Measurements from ENCODE around the gene ZNF776. TPM values are rescaled to one million over a fixed set of nuclear protein-coding genes. Genes with fewer than 3 reads are reported as not detected.
A peak's percentile ranks its signal among the peaks of the same experiment; 100 is the strongest.

Gene ZNF776
- 14.1 and 17.3 TPM in 2 replicates for total RNA-seq (2014; rRNA removed)
- Bru-seq, nascent RNA = percentile 92 among the genes with signal in this experiment
- BruChase-seq, experiment 1, labeled RNA remaining after a 6-hour chase = percentile 96 among the genes with signal in this experiment
- percentile 99 among the genes with signal in this experiment for BruChase-seq, experiment 2, labeled RNA remaining after a 2-hour chase
- long read RNA-seq, full-length matches to known transcripts = 19 of 32 reads
- long read RNA-seq, partial matches to known transcripts = 0 of 32 reads
- long read RNA-seq, other reads (novel, unspliced or antisense) = 13 of 32 reads

DNA sequence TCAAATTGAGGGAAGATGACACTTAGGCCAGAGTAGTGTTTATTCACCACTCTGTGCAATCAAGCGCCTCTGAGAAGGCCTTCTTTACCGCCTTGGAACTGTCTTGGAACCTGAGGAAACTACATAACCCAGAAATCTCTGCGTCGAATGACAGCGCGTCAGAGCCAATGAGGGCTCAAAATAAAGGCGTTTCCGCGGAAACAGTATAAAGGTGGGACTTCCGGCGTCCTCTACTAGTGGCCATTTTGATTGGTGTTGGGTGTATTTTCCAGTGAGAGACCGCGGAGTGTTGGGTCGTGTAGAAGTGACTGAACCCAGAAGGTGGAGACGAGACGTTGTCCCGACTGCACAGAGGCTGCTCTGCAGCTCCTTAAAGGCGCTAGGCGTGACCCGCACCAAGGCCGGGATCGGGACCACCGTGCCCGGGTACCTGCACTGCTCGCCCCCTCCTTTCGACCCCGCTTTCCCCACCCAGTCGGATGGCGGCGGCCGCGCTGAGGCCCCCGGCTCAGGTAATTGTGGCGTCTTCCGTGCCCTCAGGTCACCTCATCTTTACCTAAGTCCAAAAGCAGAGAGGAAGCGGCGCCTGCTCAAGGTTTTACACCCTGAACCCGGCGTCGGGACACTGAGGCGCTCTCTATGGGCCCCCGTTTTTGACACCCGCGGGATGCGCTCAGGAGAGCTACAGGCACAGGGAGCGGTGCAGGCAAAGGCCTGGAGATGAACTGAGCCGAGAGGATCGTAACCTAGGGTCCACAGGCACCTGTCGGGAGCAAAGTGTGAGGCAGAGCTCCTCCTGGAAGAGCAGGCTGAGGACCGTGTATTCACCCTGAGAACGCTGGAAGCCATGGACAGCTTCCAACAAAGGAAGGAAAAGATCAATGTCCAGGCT, at the start of gene ZNF776:
Gene ZNF776 (plus strand): TSS at position 236 of the 892 bp plus-strand sequence. CDS start 244 bp downstream, at position 480.
- peak within 1 kb of the TSS; percentile 89 for H2AFZ ChIP-seq (ENCODE audit: low read length)
- TSS peak; percentile 71 for BruUV-seq (replicated peaks)
- H3K4me3 ChIP-seq (ENCODE audit: low read length) = peak within 1 kb of the TSS; percentile 92
- H3K9me2 ChIP-seq (replicated peaks; ENCODE audit: low read length) = no peaks in the 10 kb centered on the region
- CTCF ChIA-PET = no interaction called here
- H3K36me3 ChIP-seq (ENCODE audit: low read depth, low read length) = peaks cover 41% of the 10 kb centered on the region
- intact Hi-C loops (cut with micrococcal nuclease) = loop anchor here (2.0 to 5.0 kb wide), 2 partner anchors 68 to 170 kb away; partner anchors contain the start of genes ZNF416 and ZNF552
- peak within 1 kb of the TSS; percentile 19; the same call in 1 of the 2 replicates for H3K27ac ChIP-seq (ENCODE audit: low read length)
- no peaks in the 10 kb centered on the region for H3K27me3 ChIP-seq (ENCODE audit: low read length)
- H3K4me1 ChIP-seq (ENCODE audit: insufficient read depth, low read length) = peaks cover 8% of the 10 kb centered on the region; the same call in 1 of the 2 replicates
- H3K9me3 ChIP-seq (ENCODE audit: low read length) = 0 out of 2 replicates have a peak, but pooled peaks cover 7% of the 10 kb centered on the region
- H3K4me2 ChIP-seq (ENCODE audit: low read length) = peak within 1 kb of the TSS; percentile 83
- H3F3A ChIP-seq (ENCODE audit: low read length, unreplicated experiment) = no peaks in the 10 kb centered on the region
- peak within 1 kb of the TSS; percentile 85 for H3K9ac ChIP-seq (ENCODE audit: low read length)
- H4K20me1 ChIP-seq (ENCODE audit: low read length) = no peaks in the 10 kb centered on the region
- POLR2A ChIA-PET (ENCODE audit: unreplicated experiment) = no interaction called here
- DNase-seq (peak; percentile 96), ATAC-seq (peak; percentile 99)
- no peak for TF ChIP-seq EZH2phosphoT487 (IDR thresholded peaks at IDR 0.05; ENCODE audit: borderline replicate concordance, low read length)
- TF ChIP-seq, protein P1, sequence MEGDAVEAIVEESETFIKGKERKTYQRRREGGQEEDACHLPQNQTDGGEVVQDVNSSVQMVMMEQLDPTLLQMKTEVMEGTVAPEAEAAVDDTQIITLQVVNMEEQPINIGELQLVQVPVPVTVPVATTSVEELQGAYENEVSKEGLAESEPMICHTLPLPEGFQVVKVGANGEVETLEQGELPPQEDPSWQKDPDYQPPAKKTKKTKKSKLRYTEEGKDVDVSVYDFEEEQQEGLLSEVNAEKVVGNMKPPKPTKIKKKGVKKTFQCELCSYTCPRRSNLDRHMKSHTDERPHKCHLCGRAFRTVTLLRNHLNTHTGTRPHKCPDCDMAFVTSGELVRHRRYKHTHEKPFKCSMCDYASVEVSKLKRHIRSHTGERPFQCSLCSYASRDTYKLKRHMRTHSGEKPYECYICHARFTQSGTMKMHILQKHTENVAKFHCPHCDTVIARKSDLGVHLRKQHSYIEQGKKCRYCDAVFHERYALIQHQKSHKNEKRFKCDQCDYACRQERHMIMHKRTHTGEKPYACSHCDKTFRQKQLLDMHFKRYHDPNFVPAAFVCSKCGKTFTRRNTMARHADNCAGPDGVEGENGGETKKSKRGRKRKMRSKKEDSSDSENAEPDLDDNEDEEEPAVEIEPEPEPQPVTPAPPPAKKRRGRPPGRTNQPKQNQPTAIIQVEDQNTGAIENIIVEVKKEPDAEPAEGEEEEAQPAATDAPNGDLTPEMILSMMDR (conservative IDR thresholded peaks at IDR 0.05; ENCODE audit: low read depth, low read length) = no peak
- TF ChIP-seq EZH2 (IDR thresholded peaks at IDR 0.05; ENCODE audit: low read length, unreplicated experiment) = no peak
- peaks cover 39% of the 10 kb centered on the region for H3K79me2 ChIP-seq (ENCODE audit: low read length)

DNA sequence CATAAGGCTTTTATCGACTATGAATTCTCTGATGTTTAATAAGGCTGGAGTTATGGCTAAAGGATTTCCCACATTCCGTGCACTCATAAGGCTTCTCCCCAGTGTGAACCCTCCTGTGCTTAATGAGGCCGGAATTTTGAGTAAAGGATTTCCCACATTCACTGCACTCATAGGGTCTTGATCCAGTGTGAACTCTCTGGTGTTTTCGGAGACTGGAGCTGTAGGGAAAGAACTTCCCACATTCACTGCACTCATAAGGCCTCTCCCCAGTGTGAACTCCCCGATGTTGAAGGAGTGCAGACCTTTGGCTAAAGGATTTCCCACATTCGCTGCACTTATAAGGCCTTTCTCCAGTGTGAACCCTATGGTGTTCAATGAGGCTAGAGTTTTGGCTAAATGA, 45.0 kb upstream of the ZNF776 start:
- ChIA-PET POLR2A (ENCODE audit: unreplicated experiment) (no interaction called here), CTCF (no interaction called here)
- Histone ChIP-seq H3F3A (ENCODE audit: low read length, unreplicated experiment) (no peaks in the 10 kb centered on the region), H3K9me3 (ENCODE audit: low read length) (peaks cover 34% of the 10 kb centered on the region), H3K36me3 (ENCODE audit: low read depth, low read length) (peaks cover 35% of the 10 kb centered on the region), H3K4me1 (ENCODE audit: insufficient read depth, low read length) (no peaks in the 10 kb centered on the region), H3K4me3 (ENCODE audit: low read length) (no peak overlapping the region), H3K27me3 (ENCODE audit: low read length) (no peaks in the 10 kb centered on the region), H3K27ac (ENCODE audit: low read length) (no peak overlapping the region), H4K20me1 (ENCODE audit: low read length) (no peaks in the 10 kb centered on the region), H3K9me2 (replicated peaks; ENCODE audit: low read length) (no peaks in the 10 kb centered on the region), H3K79me2 (ENCODE audit: low read length) (no peaks in the 10 kb centered on the region), H3K4me2 (ENCODE audit: low read length) (no peak overlapping the region), H3K9ac (ENCODE audit: low read length) (no peak overlapping the region), H2AFZ (ENCODE audit: low read length) (no peak overlapping the region)
- DNase-seq (no peak), ATAC-seq (no peak)
- TF ChIP-seq EZH2phosphoT487 (IDR thresholded peaks at IDR 0.05; ENCODE audit: borderline replicate concordance, low read length) (no peak), EZH2 (IDR thresholded peaks at IDR 0.05; ENCODE audit: low read length, unreplicated experiment) (no peak)
- TF ChIP-seq, protein P1 (conservative IDR thresholded peaks at IDR 0.05; ENCODE audit: low read depth, low read length) = no peak
- intact Hi-C loops (cut with micrococcal nuclease) = no loop called here
- BruUV-seq (replicated peaks) = no TSS peak
